M059J (cell line): ENCODE results near the gene FARP1. TPM values are rescaled to one million over a fixed set of nuclear protein-coding genes. Genes with fewer than 3 reads are reported as not detected.

Experiments
- DNase-seq: peaks from one replicate; pipeline ENCODE4 v3.0.0-alpha.2; 2012; ENCODE audit warnings: low read depth
- total RNA-seq: library from RNA; depleted of rRNA; stranded (reverse); fragments of >200 nt; shearing (Covaris generic); gene quantifications from 2 replicates; pipeline ENCODE4 v1.2.3, GENCODE V29; 2014

FARP1 gene
- total RNA-seq, 1 experiment from 2014 or later: 13.3 TPM

DNA sequence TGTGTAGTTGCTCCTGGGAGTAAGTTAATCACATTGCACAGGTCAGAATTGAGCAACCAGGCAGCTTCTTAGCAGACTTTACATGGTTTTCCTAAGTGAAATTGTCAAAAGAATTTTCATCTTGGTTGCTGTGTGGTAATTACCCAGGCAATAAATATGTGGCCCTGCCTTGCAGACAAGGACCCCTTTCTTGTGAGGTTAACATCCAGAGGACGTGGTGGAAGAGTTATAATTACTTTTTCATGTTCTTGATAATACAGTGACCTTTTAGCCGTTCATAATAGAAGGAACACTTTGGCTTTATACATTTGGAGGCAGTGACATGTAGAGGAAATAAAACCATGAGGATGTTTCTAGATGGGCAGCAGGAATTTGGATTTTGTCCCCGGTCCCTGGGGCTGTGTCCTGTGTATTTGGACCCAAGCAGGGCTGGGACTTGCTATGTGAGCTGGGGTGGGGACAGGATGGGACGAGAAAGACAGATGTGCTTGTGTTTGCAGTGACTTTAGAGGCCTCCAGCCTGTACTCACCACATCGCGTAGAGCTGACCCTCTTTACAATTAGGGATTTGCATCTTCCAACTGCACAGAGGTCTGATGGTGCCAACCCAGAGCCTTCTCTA, 277.8 kb downstream of the FARP1 start:
- DNase-seq: no peak

DNA sequence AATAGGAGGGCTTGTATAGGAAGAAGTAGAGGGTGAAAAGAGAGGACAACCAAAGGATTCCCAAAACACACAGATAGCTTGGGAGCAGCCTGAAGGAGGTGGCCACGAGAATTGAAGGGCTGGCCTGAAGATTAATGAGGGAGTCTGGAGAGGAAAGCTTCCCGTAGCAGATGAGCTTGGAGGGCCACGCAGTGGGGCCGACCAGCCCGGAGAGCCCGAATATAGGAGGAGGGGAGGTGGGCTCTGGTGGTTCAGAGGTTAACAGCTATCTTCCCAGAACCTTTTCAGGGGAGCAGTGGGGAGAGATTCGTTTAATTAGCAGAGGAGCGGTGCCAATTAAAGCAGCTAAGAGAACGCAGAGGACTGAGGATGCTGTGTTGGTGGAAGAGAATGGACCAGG, 279.2 kb downstream of the FARP1 start:
- DNase-seq: no peak

DNA sequence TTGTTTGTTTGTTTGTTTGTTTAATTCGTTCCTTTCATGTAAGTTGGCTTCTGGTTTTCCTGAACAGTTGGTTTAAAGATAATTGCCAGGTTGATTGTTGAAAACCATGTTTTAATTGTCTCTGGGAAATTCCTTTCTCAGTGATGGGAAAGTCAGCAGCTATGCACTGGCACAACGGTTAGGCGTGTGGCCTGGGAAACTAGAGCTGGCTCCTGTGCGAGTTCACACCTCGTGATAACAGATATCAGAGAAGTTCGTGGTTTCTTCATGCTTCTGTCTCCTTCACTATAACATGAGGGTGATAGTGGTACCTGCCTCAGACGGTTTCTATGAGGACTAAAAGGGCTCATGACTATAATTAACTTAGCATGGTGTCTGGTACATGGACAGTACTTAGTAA, 280.5 kb downstream of the FARP1 start:
- no peak for DNase-seq

DNA sequence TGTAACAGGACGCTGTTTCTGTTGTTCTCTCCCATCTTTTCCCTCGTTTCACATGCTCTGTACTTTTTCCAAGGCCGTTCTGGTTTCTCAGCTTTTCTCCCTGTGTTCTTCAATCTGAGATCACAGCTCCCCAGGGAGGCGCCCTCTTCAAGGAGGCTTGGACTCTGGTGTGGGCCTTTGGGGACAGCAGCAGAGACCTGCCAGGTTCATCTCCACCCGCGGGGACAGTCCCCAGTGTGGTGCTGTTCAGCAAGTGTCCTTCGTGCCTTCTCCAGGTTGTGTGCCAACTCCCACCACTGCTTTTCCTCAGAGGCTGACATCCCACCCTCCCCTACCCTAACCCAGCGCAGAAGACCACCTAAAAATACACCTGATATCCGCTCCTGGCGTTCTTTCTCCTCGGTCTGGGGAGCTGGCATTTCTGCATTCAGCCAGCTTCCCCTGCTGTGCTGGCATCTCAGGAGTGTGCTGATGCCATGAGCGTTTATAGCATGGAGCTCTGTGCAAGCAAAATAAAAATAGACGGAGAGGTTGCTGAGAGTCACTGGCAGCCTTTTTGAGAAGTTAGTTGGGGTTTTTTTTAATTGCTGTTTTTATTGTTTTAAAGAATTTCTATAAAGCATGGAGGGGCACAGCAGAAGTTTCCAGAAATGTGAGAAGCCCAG, 284.6 kb downstream of the FARP1 start:
- no peak for DNase-seq

DNA sequence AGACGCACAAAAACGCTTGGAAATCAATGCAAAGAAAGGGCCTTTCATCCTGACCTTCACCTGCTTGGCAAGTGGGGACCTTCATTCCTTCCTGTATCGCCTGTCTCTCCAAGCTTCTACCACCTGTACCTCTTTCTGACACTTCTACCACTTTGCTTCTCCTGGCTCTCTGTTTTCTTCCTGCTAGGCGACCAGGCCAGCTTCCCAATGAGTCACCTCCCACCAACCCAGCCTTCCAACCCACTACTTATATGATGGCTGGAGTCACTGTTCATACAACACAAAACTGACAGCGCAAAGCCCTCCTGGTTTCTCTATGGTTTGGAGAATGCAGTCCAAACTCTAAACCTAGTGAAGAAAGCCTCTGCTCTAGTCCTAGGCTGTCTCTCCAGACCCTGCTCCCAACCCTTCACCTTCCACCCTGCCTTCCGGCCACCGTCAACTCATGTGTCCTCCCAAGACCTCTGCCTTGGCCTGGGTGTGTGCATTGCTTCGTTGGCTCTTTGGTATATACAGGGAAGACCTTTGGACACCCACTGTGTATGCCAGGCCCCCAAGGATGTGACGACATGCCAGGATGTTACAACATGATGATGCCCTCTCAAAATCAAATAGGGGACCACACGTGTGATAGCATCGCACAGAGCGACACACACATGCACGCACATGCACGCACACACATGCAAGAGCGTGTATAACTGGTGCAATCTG, 285.5 kb downstream of the FARP1 start:
- DNase-seq: peak; percentile 52

DNA sequence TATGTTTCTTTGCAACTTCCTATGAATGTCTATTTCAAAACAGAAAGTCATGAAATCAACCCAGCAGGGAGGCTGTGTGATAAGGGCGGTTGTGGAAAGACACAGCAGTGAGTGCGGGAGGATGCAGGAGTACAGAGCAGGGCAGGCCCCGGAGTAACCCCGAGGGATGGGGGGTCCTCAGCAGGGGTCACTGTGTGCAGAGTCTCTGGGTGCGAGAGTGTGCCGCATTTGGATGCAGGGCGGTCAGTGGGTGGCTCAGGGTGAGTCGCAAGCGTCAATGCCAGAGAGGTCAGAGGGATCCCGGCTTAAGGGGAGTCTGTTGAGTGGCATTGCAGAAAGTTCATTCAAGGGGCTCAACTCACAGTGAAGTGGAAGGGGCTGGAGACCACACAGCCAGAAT, 286.2 kb downstream of the FARP1 start:
- no peak for DNase-seq

DNA sequence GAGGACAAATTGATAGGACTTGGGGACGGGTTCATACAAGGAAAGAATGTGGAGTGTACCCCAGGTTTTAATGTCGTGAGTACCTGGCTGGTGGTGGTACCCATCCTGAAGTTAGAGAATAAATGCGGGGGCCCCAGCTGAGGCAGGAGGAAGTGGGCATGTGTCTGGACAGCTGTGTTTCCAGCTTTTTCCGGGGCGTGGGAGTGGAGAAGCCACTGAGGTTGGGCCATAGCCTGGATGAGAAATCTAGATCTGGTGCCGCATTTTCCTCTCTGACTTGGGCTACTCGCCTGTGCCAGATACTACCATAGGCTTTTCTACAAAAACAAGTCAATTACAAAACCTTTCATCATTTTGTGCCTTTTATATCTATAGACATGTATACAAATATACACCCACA, 286.6 kb downstream of the FARP1 start:
- DNase-seq: no peak

DNA sequence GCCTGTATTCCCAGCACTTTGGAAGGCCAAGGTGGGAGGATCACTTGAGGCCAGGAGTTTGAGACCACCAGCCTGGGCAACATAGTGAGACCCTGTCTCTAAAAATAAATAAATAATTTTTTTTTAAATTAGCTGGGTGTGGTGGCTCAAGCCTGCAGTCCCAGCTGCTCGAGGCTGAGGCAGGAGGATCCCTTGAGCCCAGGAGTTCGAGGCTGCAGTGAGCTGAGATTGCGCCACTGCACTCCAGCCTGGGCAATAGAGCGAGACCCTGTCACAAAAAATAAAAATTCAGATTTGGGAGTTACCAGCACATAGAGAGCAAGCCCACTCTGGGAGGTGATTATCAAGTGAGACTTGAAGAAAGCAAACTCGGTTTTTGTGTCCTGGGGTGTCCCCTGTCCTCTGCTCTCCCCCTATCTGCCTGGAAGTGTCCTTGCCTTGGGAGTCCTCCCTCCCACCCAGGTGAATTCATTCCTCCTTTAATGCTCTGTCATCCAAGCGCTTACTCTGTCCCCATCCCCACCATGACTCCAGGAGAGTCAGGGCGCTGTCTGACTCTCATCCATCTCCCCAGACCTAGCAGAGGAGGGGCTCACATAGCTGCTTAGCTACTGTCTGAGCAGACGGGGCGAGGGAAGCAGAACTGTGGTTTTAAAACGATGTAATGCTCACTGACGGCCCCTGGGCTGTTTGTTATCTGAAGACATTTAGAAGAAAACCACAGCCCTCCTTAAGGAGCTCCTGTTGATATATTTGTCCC, 287.3 kb downstream of the FARP1 start:
- no peak for DNase-seq

DNA sequence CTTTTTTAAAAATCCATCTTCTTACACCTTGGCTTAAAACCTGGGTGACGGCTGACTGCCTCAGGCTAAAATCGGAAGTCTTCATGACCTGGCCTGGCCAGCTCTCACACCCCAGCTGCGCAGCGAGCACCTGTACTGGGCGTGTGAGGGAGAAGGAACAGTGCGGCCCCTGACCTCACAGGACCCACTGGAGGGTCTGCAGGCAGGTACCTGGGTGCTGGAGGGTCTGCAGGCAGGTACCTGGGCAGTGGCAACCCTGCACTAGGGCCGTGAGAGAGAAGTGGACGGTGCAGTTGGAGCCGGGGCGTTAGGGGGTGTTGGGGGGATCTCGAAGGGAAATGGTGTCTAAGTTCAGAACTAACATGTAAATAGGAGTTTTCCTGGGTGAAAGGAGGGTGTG, 289.7 kb downstream of the FARP1 start:
- no peak for DNase-seq

DNA sequence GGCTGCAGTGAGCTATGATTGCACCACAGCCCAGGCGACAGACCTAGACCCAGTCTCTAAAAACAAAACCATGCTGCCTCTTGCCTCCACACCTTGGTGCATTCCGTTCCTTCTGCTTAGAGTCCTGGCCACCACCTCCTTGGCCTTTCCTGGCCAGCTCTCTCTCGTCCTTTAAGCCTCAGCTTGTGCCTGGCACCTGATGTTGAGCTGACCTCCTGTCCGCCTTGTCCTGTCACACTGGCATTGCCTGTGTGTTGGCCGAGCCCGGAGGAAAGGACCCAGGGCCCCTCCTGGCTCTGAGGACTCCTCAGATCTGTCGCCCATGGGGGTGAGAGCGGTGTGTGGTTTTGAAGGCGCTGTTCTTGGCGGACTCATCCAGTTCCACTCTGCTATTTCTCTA, 290.8 kb downstream of the FARP1 start:
- no peak for DNase-seq

DNA sequence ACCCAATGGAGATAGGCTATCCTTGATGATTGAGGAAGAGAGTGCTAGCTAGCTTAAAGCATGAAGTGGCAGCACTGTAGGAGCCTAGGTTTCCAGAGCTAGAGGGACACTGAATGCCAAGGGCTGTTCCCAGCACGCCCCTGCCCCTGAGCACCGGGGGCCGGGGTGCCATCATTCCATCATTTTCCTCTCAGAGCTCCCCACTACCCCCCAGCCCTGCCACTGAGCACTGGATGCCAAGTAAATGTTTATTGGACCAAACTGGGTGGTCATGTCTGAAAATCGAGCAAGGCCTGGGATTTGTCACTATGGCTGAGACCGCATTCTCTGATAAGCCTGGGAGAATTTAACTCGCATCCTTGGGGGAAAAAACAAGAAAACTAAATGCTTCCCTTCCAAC, 291.2 kb downstream of the FARP1 start:
- no peak for DNase-seq

DNA sequence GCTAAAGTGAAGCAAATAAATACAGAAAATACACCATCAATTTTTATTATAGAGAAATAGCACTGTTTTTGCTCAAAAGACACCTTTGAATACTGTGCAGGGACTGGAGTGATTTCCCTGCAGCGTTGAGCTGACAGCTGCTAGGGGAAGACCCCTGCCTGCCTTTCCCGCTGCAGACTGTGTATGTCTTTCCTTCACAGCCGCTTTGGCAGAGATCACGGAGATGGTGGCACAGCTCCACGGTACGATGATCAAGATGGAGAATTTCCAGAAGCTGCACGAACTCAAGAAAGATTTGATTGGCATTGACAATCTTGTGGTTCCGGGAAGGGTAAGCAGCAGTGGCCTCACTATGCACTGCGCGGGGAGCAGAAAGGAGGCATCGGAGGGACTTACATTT, 292.5 kb downstream of the FARP1 start:
- DNase-seq: no peak

DNA sequence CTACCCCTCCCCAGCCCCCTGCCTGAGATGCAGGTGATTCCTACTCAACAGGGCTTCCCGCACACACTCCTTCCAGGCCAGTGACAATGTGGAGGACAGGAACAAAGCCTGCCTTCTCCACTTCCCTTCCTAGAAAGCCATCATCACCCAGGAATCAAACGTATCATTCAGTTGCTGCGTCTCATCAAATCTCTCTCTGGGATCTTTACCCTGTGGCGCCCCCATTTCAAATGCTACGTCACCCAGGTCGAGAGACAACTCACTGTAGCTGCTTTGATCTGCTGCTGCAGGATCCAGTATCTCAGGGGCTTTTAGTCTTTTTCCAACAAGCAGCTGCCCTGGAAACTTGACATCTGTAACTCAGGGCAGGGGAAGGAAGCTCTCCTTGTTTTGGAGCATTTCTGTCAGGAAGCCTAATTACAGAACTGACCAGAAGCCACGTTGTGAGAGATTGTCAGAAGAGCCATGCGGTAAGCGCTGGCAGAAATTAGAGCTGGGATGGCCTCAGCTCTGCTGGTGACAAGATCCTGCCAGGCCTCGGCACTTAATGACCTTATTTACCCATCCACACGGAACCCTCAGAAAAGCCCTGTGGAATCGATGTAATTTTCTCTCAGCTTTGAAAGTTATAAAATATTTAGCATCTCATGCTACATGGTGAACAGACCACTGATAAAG, 293.5 kb downstream of the FARP1 start:
- DNase-seq: no peak

DNA sequence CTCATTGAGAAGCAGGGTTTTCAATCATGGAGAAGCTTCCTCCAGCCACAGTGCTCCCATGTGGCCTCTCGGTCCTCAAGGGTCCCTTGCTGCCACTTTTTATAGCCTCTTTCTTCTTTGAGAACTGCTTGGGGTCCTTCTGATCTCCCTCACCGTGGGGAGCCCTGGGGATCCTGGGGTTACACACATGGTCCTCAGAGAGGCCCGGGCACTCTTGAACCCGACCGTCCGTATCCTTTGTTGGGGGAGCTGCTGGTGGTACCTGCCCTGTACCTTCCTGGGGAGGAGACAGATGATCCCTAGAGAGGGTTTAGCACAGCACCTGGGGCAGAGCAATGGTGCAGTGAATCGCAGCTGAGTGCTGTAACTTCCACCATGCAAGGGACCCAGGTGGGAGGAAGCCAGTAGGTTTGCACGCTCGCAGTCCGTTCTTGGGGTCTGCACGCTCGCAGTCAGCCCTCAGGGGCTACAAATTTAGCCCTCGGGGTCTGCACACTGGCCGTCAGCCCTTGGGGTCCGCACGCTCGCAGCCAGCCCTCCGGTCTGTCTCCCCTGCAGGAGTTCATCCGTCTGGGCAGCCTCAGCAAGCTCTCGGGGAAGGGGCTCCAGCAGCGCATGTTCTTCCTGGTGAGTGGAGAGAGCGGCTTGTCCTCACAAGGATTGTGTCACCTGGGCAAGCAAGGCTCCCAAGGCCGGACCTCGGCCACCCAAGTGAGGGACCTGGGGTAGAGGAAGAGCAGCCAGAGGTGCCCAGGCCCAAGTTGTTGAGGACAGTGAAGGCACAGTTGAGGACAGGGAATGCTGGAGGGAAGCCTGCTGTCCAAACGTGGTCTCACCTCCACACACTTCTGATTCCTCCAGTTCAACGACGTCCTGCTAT, 295.6 kb downstream of the FARP1 start:
- DNase-seq: no peak

DNA sequence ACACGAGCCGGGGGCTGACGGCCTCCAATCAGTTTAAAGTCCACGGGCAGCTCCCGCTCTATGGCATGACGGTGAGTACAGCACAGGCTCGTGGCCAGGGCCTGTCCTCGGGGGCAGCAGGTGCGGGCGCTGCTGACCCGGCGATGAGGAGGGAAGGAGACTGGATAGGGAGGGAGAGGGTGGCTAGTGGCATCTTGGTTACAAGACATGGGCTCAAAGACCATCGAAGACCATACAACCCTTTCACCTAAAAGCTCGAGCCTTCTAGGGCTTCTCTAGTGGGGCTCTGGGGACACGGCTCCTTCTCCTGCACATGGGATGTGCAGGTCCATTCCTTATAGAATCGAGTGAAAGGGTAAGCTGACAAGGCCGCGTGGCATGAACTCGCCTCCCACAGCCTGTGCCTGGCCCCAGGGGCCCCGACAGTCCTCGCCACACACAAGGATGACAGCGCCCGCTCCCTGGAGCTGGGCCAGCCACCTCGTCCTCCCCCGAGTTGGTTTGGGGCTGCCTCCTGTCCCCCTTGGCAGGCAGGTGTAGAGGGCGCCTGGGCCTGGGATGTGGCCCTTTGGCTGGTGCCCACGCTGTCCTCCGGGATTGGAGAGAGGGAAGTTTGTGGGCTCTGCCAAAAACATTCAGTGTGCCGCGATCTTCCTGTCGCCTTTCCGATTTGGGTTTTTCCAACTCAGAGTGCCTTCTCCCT, 296.4 kb downstream of the FARP1 start:
- DNase-seq: no peak

DNA sequence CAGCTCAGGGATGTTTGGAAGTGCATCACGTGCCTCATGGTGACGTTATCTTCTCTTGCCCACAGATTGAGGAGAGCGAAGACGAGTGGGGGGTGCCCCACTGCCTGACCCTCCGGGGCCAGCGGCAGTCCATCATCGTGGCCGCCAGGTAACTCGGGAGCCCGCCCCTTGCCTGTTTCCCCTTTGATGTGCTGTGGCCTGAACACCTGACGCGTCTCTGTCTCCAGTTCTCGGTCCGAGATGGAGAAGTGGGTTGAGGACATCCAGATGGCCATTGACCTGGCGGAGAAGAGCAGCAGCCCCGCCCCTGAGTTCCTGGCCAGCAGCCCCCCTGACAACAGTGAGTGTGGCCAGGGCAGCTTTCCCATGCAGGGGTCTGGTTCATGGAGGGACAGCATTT, 297.0 kb downstream of the FARP1 start:
- no peak for DNase-seq

DNA sequence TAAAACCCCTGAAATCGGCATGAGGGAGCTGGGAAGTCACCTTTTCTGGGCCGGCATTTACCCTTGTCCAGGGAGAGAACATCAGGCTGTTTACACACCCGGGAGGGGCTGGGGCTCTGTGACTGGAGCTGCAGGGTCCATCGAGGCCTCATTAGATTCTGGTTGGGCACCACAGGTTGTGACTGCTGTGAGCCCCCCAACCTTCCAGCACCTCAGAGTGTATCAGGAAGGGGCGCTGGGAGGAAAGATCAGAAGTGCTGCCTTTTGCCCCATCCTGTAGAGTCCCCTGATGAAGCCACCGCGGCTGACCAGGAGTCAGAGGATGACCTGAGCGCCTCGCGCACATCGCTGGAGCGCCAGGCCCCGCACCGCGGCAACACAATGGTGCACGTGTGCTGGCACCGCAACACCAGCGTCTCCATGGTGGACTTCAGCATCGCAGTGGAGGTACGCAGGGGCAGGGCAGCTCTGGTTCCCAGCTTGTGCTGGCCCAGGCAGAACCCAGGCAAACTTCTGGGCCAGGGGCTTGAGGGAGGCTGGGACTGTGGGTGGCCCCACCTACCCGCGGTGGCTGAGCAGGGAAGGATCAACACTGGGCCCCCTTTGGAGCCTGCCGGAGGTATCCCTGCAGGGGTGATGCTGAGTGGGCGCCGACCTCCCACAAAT, 297.6 kb downstream of the FARP1 start:
- DNase-seq: no peak

DNA sequence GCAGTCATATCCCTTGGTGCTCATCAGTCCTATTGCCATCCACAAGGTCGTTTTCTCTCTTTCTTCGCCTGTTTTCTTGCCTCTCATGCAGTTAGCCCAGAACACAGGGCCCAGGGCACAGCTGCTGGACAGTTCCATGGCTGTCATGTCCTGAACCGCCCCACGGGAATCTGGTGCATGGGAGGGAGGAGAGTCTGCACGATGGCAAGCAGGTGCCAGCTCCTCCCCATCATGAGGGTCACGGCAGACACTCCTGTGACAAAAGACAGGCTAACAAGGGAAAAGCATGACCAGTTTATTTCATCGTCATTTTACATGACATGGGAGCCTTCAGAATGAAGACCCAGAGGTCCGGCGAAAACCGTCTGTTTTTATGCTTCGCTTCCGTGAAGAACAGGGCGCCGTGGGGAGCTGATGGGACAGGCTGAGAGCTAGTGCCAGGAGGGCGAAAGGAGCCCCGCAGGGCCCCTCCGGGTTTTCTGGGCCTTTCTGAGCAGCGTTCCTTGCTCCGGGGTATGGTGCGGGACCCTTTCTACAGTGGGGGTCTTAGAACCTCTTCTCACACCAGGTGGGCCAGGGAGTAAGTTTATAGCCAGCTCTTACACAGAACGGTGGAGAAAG, 298.3 kb downstream of the FARP1 start:
- no peak for DNase-seq
